ENCODE results near the gene SERGEF.
"Not testable (repeated sequence)": the region's sequence is repeated elsewhere in the genome, so short reads cannot be mapped to it uniquely, and the experiment has no call there.

The SERGEF gene

GRCh38 chr11:17901481-17901880 lies 111.4 kb downstream of the SERGEF start:
- DNase-seq, result no peak

- no peak for DNase-seq
These were observed 114.1 kb downstream of the SERGEF start for GRCh38 chr11:17898782-17899181.

GRCh38 chr11:17898071-17898470 lies 114.8 kb downstream of the SERGEF start:
- DNase-seq, result no peak

- DNase-seq, result no peak
These were observed 115.4 kb downstream of the SERGEF start for GRCh38 chr11:17897495-17897894.

- DNase-seq, result not testable (repeated sequence)
These were observed 116.2 kb downstream of the SERGEF start for GRCh38 chr11:17896496-17897151.

- DNase-seq, result no peak
These were observed 117.8 kb downstream of the SERGEF start for GRCh38 chr11:17894929-17895658.

GRCh38 chr11:17892409-17892808 lies 120.4 kb downstream of the SERGEF start:
- DNase-seq, result no peak

GRCh38 chr11:17890325-17890724 lies 122.5 kb downstream of the SERGEF start:
- no peak for DNase-seq

- DNase-seq, result no peak
These were observed 125.1 kb downstream of the SERGEF start for GRCh38 chr11:17887779-17888178.

- DNase-seq, result no peak
These were observed 128.9 kb downstream of the SERGEF start for GRCh38 chr11:17883946-17884345.

- no peak for DNase-seq
These were observed 129.8 kb downstream of the SERGEF start for GRCh38 chr11:17883057-17883456.

GRCh38 chr11:17878743-17879142 lies 134.1 kb downstream of the SERGEF start:
- DNase-seq, result no peak

- DNase-seq, result no peak
These were observed 135.0 kb downstream of the SERGEF start for GRCh38 chr11:17877886-17878285.

GRCh38 chr11:17876827-17877226 lies 136.0 kb downstream of the SERGEF start:
- no peak for DNase-seq

GRCh38 chr11:17875891-17876290 lies 137.0 kb downstream of the SERGEF start:
- DNase-seq, result no peak

- DNase-seq, result no peak
These were observed 139.3 kb downstream of the SERGEF start for GRCh38 chr11:17873586-17873985.

GRCh38 chr11:17868398-17868797 lies 144.4 kb downstream of the SERGEF start:
- DNase-seq, result not testable (repeated sequence)

GRCh38 chr11:17867341-17867740 lies 145.5 kb downstream of the SERGEF start:
- no peak for DNase-seq

GRCh38 chr11:17865765-17866428 lies 146.9 kb downstream of the SERGEF start:
- no peak for DNase-seq

- DNase-seq, result no peak
These were observed 148.3 kb downstream of the SERGEF start for GRCh38 chr11:17864478-17864941.

GRCh38 chr11:17861036-17861755 lies 151.7 kb downstream of the SERGEF start:
- DNase-seq, result no peak

GRCh38 chr11:17859552-17859951 lies 153.3 kb downstream of the SERGEF start:
- no peak for DNase-seq

Measured in amniotic stem cell (primary cell).